ENCODE data around the gene TUBA4A.

Gene TUBA4A

GRCh38 chr2:219252900-219253752 is 592 bp downstream of the TUBA4A start, which contains the start of gene TUBA4B:
Gene TUBA4B, plus strand, starts transcription at chr2:219253243. Its CDS starts 165 bp downstream, at chr2:219253408.
- Mint-ChIP-seq H3K9me3 (no peaks in the 10 kb centered on the region), H3K27ac (peak within 1 kb of the TSS; percentile 15 to 75 (median 45)), H3K36me3 (ENCODE audit: low read depth) (no peaks in the 10 kb centered on the region), H3K4me1 (peaks cover 49% of the 10 kb centered on the region), H3K27me3 (ENCODE audit: low read depth) (peaks cover 63% of the 10 kb centered on the region), H3K4me3 (peak within 1 kb of the TSS; percentile 77 to 83 (median 77))
- TF ChIP-seq, protein P1, sequence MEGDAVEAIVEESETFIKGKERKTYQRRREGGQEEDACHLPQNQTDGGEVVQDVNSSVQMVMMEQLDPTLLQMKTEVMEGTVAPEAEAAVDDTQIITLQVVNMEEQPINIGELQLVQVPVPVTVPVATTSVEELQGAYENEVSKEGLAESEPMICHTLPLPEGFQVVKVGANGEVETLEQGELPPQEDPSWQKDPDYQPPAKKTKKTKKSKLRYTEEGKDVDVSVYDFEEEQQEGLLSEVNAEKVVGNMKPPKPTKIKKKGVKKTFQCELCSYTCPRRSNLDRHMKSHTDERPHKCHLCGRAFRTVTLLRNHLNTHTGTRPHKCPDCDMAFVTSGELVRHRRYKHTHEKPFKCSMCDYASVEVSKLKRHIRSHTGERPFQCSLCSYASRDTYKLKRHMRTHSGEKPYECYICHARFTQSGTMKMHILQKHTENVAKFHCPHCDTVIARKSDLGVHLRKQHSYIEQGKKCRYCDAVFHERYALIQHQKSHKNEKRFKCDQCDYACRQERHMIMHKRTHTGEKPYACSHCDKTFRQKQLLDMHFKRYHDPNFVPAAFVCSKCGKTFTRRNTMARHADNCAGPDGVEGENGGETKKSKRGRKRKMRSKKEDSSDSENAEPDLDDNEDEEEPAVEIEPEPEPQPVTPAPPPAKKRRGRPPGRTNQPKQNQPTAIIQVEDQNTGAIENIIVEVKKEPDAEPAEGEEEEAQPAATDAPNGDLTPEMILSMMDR (IDR thresholded peaks at IDR 0.05; ENCODE audit: unreplicated experiment in 3 of 3) = no peak

DNA sequence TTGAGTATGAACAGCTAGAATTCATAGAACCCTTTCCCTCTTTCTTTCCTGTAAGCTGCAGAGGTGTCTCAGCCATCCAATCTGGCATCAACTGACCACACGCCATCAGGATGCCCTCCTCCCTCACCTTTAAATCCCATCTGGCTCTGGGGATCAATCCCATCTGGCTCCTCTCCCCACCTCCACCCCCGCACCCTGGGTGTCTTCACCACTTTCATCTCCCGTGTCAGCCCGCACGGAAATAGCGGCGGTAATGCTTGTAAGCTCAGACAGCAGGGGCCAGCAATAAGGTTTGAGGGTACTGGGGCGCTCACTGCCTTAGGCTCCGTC is 1.2 kb downstream of the TUBA4A start:
- TF ChIP-seq, protein P1 (IDR thresholded peaks at IDR 0.05; ENCODE audit: unreplicated experiment in 3 of 3) = no peak
- Mint-ChIP-seq H3K36me3 (ENCODE audit: low read depth) (no peaks in the 10 kb centered on the region), H3K9me3 (no peaks in the 10 kb centered on the region), H3K4me1 (peaks cover 49% of the 10 kb centered on the region), H3K27ac (peak overlapping the region; percentile 15 to 75 (median 45)), H3K4me3 (peak overlapping the region; percentile 77 to 83 (median 77)), H3K27me3 (ENCODE audit: low read depth) (peaks cover 62% of the 10 kb centered on the region)

GRCh38 chr2:219252084-219252483 is 1.6 kb downstream of the TUBA4A start:
- peak overlapping the region in 1 of 3 experiments; percentile 68 for H3K27ac Mint-ChIP-seq

GRCh38 chr2:219251656-219252055 is 2.1 kb downstream of the TUBA4A start:
- TF ChIP-seq, protein P1 (IDR thresholded peaks at IDR 0.05; ENCODE audit: unreplicated experiment in 3 of 3) = no peak
- Mint-ChIP-seq H3K4me1 (peaks cover 49% of the 10 kb centered on the region), H3K4me3 (peak overlapping the region; percentile 15 to 56 (median 51)), H3K27ac (peak overlapping the region in 1 of 3 experiments; percentile 68), H3K36me3 (ENCODE audit: low read depth) (no peaks in the 10 kb centered on the region), H3K9me3 (no peaks in the 10 kb centered on the region), H3K27me3 (ENCODE audit: low read depth) (peaks cover 60% of the 10 kb centered on the region)

More at GRCh38 chr2:219252084-219252483, 1.6 kb downstream of the TUBA4A start:
- H3K27me3 Mint-ChIP-seq (ENCODE audit: low read depth) = peaks cover 62% of the 10 kb centered on the region
- H3K4me1 Mint-ChIP-seq = peaks cover 49% of the 10 kb centered on the region
- H3K4me3 Mint-ChIP-seq = peak overlapping the region; percentile 15 to 83 (median 77)
- H3K36me3 Mint-ChIP-seq (ENCODE audit: low read depth) = no peaks in the 10 kb centered on the region
- no peaks in the 10 kb centered on the region for H3K9me3 Mint-ChIP-seq
- TF ChIP-seq, protein P1 (IDR thresholded peaks at IDR 0.05; ENCODE audit: unreplicated experiment in 3 of 3) = no peak

GRCh38 chr2:219250049-219250781 is 3.5 kb downstream of the TUBA4A start:
- H3K4me1 Mint-ChIP-seq = peaks cover 49% of the 10 kb centered on the region
- TF ChIP-seq, protein P1 (IDR thresholded peaks at IDR 0.05; ENCODE audit: unreplicated experiment in 3 of 3) = no peak
- peak overlapping the region in 2 of 3 experiments; percentile 59 to 68 for H3K4me3 Mint-ChIP-seq

More at GRCh38 chr2:219250049-219250781, 3.5 kb downstream of the TUBA4A start:
- no peaks in the 10 kb centered on the region for H3K9me3 Mint-ChIP-seq
- peak overlapping the region; percentile 98 to 99 (median 98) for H3K27ac Mint-ChIP-seq
- H3K36me3 Mint-ChIP-seq (ENCODE audit: low read depth) = no peaks in the 10 kb centered on the region
- H3K27me3 Mint-ChIP-seq (ENCODE audit: low read depth) = peaks cover 46% of the 10 kb centered on the region
